ENCODE data around the gene PCNT. TPM values are rescaled to one million over a fixed set of nuclear protein-coding genes. Genes with fewer than 3 reads are reported as not detected.

PCNT gene
- total and polyA plus RNA-seq, 2 of the 4 experiments (the other 2 are of a cell fraction), result 10.0 to 19.4 TPM

DNA sequence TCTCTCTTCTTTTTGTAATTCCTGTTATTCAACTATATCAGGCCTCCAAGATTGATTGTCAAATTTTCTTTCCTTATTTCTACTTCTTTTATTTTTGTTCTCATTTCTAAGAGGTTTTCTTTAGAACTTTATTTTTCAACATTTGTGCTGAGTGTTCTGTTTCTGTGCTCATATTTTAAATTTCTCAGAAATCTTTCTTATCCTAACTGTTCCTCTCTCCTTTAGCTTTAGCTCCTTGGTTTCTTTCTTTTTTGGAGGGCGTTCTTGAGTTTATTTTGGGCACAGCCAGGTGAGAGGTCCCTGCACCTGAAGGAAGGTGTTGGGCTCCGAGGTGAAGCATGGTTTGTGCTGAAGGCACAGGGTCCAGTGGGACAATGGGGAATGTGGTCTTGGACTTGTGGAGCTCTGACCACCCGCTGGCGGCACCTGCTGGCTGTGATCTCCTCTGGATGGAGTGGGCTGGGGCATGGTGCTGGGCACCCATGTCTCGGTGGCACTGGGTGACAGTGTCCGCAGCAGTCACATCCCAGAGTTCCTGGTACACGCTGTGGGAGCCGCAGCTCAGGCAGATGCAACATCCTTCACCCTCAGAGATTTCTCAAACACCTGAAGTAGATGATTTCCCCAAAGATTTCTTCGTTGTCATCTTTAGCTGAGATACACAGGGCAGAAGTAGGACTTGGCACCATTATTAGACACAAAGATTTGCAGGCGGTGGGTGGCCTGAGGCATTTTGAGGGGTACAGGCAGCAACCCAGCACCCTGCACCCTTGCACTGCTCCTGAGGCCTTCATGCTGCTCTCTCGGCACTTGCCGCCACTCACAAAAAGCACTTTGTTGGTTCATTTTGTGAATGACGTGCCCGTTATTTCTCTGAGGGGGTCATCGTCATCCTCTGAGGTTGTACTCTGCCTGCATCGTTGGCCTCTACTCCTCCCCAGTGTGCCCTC lies 96.6 kb downstream of the PCNT start:
- Histone ChIP-seq H2AK5ac (ENCODE audit: low read depth, low read length) (no peak overlapping the region), H2BK20ac (ENCODE audit: low read depth, low read length) (no peak overlapping the region), H2AK9ac (replicated peaks; ENCODE audit: low read depth, low read length, poor library complexity) (peak overlapping the region; percentile 53), H2BK15ac (ENCODE audit: low read depth, low read length) (no peak overlapping the region), H4K8ac (ENCODE audit: low read depth in 2 of 2, low read length in 2 of 2) (no peak overlapping the region), H4K91ac (ENCODE audit: insufficient read depth, low read depth, low read length) (no peak overlapping the region), H3K36me3 (ENCODE audit: control insufficient read depth, insufficient read depth, low read length) (peaks cover 39% of the 10 kb centered on the region), H3K4me1 (ENCODE audit: control insufficient read depth, insufficient read depth, low read length) (no peaks in the 10 kb centered on the region), H4K20me1 (ENCODE audit: insufficient read depth, low read length) (no peaks in the 10 kb centered on the region), H3K56ac (ENCODE audit: extremely low read depth, insufficient read depth, low read length) (no peak overlapping the region), H3K9ac (ENCODE audit: low read depth, low read length) (no peak overlapping the region), H3K4ac (ENCODE audit: low read depth, low read length) (no peak overlapping the region), H2BK5ac (ENCODE audit: low read depth, low read length, poor library complexity, severe bottlenecking) (no peak overlapping the region), H3K14ac (replicated peaks; ENCODE audit: low read depth, low read length) (no peak overlapping the region), H3K18ac (ENCODE audit: low read depth, low read length) (no peak overlapping the region), H3K4me3 (ENCODE audit: insufficient read depth, low read depth, low read length) (no peak overlapping the region), H3K79me1 (ENCODE audit: low read depth in 1 of 2, low read length in 2 of 2) (no peaks in the 10 kb centered on the region), H3K4me2 (ENCODE audit: low read depth, low read length) (no peak overlapping the region), H2AFZ (replicated peaks; ENCODE audit: low read length, poor library complexity) (no peak overlapping the region), H4K5ac (ENCODE audit: low read depth, low read length) (no peak overlapping the region), H3K23ac (ENCODE audit: low read depth, low read length) (no peak overlapping the region), H3K27ac (ENCODE audit: insufficient read depth, low read length) (no peak overlapping the region), H2BK120ac (ENCODE audit: low read depth, low read length) (no peak overlapping the region), H3K9me1 (ENCODE audit: insufficient read depth, low read length) (no peaks in the 10 kb centered on the region), H3K27me3 (ENCODE audit: control insufficient read depth, insufficient read depth, low read length) (no peaks in the 10 kb centered on the region), H3K9me3 (ENCODE audit: control insufficient read depth, insufficient read depth, low read length) (no peaks in the 10 kb centered on the region)
- ChIA-PET CTCF (no interaction called here), POLR2A (ENCODE audit: unreplicated experiment) (no interaction called here)
- DNase-seq (no peak), ATAC-seq (ENCODE audit: low read depth) (no peak)
- intact Hi-C loops (cut with micrococcal nuclease), result no loop called here
- BruUV-seq (replicated peaks), result no TSS peak
- 100% methylated on average over 3 of the region's 16 CpGs; no CpG with 5 or more reads in 1 of the 2 experiments for WGBS, 2 experiments (ENCODE audit: extremely low coverage in 2 of 2, insufficient read length in 1 of 2)
- dilution Hi-C loops (cut with HindIII; ENCODE audit: low sequenced_read_pairs, unreplicated experiment), result no loop called here
- in situ Hi-C loops (cut with MboI; ENCODE audit: low sequenced_read_pairs), result no loop called here
- TF ChIP-seq RFX5 (IDR thresholded peaks at IDR 0.05; ENCODE audit: low read depth, low read length) (no peak), MXI1 (IDR thresholded peaks at IDR 0.05; ENCODE audit: borderline replicate concordance, low read depth, low read length) (no peak), RCOR1 (IDR thresholded peaks at IDR 0.05; ENCODE audit: insufficient replicate concordance, low read length) (no peak), CEBPB (IDR thresholded peaks at IDR 0.05; ENCODE audit: low read depth, low read length) (no peak), BHLHE40 (IDR thresholded peaks at IDR 0.05; ENCODE audit: low read depth, low read length) (no peak), SMC3 (IDR thresholded peaks at IDR 0.05; ENCODE audit: low read depth, low read length) (no peak), CHD1 (IDR thresholded peaks at IDR 0.05; ENCODE audit: low read depth, low read length) (no peak), MAZ (IDR thresholded peaks at IDR 0.05; ENCODE audit: borderline replicate concordance, low read depth, low read length) (no peak), RAD21 (IDR thresholded peaks at IDR 0.05; ENCODE audit: low read length) (no peak), POLR2A (IDR thresholded peaks at IDR 0.05; ENCODE audit: low read depth, low read length) (no peak), FOS (IDR thresholded peaks at IDR 0.05; ENCODE audit: low read depth, low read length) (no peak), MAFK (IDR thresholded peaks at IDR 0.05; ENCODE audit: low read depth, low read length) (no peak)
- TF ChIP-seq, protein P1, sequence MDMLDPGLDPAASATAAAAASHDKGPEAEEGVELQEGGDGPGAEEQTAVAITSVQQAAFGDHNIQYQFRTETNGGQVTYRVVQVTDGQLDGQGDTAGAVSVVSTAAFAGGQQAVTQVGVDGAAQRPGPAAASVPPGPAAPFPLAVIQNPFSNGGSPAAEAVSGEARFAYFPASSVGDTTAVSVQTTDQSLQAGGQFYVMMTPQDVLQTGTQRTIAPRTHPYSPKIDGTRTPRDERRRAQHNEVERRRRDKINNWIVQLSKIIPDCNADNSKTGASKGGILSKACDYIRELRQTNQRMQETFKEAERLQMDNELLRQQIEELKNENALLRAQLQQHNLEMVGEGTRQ (IDR thresholded peaks at IDR 0.05; ENCODE audit: low read depth, low read length), result no peak
- TF ChIP-seq, protein P2, sequence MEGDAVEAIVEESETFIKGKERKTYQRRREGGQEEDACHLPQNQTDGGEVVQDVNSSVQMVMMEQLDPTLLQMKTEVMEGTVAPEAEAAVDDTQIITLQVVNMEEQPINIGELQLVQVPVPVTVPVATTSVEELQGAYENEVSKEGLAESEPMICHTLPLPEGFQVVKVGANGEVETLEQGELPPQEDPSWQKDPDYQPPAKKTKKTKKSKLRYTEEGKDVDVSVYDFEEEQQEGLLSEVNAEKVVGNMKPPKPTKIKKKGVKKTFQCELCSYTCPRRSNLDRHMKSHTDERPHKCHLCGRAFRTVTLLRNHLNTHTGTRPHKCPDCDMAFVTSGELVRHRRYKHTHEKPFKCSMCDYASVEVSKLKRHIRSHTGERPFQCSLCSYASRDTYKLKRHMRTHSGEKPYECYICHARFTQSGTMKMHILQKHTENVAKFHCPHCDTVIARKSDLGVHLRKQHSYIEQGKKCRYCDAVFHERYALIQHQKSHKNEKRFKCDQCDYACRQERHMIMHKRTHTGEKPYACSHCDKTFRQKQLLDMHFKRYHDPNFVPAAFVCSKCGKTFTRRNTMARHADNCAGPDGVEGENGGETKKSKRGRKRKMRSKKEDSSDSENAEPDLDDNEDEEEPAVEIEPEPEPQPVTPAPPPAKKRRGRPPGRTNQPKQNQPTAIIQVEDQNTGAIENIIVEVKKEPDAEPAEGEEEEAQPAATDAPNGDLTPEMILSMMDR (conservative IDR thresholded peaks at IDR 0.05; ENCODE audit: low read depth, low read length), result no peak
- TF ChIP-seq, protein P3, sequence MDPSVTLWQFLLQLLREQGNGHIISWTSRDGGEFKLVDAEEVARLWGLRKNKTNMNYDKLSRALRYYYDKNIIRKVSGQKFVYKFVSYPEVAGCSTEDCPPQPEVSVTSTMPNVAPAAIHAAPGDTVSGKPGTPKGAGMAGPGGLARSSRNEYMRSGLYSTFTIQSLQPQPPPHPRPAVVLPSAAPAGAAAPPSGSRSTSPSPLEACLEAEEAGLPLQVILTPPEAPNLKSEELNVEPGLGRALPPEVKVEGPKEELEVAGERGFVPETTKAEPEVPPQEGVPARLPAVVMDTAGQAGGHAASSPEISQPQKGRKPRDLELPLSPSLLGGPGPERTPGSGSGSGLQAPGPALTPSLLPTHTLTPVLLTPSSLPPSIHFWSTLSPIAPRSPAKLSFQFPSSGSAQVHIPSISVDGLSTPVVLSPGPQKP (IDR thresholded peaks at IDR 0.05; ENCODE audit: borderline replicate concordance, low read depth, low read length), result no peak
